Smooth muscle cell (in vitro differentiated cells): ENCODE measurements around the gene TOR2A. TPM values are rescaled to one million over a fixed set of nuclear protein-coding genes. Genes with fewer than 3 reads are reported as not detected.
A peak's percentile ranks its signal among the peaks of the same experiment; 100 is the strongest.

ENCODE experiments used
- DNase-seq: peaks from one replicate; lab custom pipeline; 2025; ENCODE audit not compliant: unreplicated experiment; lab: John Stamatoyannopoulos, UW
- H2AFZ ChIP-seq: fragments of 200-600 bp; sonication (generic); 2 replicates; pipeline ENCODE4 v1.6.0; 2016; ENCODE audit warnings: antibody characterized with exemption, low read depth, mild to moderate bottlenecking
- H3F3A ChIP-seq: fragments of 200-600 bp; sonication (generic); 2 replicates; pipeline ENCODE4 v1.6.0; 2017; ENCODE audit warnings: antibody characterized with exemption, low read depth
- H3K27ac ChIP-seq: fragments of 200-600 bp; sonication (generic); 2 replicates; pipeline ENCODE4 v1.5.1; 2016; ENCODE audit warnings: low read depth, mild to moderate bottlenecking
- H3K27me3 ChIP-seq: fragments of 200-600 bp; sonication (generic); 2 replicates; pipeline ENCODE4 v1.6.1; 2016; ENCODE audit warnings: low read depth, mild to moderate bottlenecking
- H3K36me3 ChIP-seq: fragments of 200-600 bp; sonication (generic); 2 replicates; pipeline ENCODE4 v1.5.1; 2016; ENCODE audit warnings: low read depth
- H3K4me1 ChIP-seq: fragments of 200-600 bp; sonication (generic); 2 replicates; pipeline ENCODE4 v1.5.1; 2016; ENCODE audit warnings: low read depth
- H3K4me2 ChIP-seq: fragments of 200-600 bp; sonication (generic); 2 replicates; pipeline ENCODE4 v1.6.0; 2016; ENCODE audit warnings: mild to moderate bottlenecking
- H3K4me3 ChIP-seq: fragments of 200-600 bp; sonication (generic); 2 replicates; pipeline ENCODE4 v1.5.1; 2016; ENCODE audit warnings: mild to moderate bottlenecking
- H3K79me2 ChIP-seq: fragments of 200-600 bp; sonication (generic); 2 replicates; pipeline ENCODE4 v1.6.0; 2016; ENCODE audit warnings: low read depth, mild to moderate bottlenecking
- H3K9ac ChIP-seq: fragments of 200-600 bp; sonication (generic); 2 replicates; pipeline ENCODE4 v1.6.0; 2016; ENCODE audit warnings: low read depth
- H3K9me3 ChIP-seq: fragments of 200-600 bp; sonication (generic); replicated peaks from 2 replicates; pipeline ENCODE4 v1.5.1; 2016; ENCODE audit warnings: low read depth
- H4K20me1 ChIP-seq: fragments of 200-600 bp; sonication (generic); 2 replicates; pipeline ENCODE4 v1.6.0; 2016; ENCODE audit warnings: low read depth
- CTCF ChIP-seq: fragments of 200-600 bp; sonication (generic); IDR thresholded peaks from 2 replicates; pipeline ENCODE4 v1.5.1; 2017; ENCODE audit warnings: borderline replicate concordance, mild to moderate bottlenecking, antibody characterized with exemption; ENCODE audit not compliant: insufficient read depth, poor library complexity, severe bottlenecking
- WGBS: methylation state at CpG from one replicate; pipeline ENCODE4 v1.1.7; 2016; ENCODE audit warnings: low lambda C conversion rate; 5-methylcytosine and 5-hydroxymethylcytosine counted together
- polyA plus RNA-seq: library from polyadenylated mRNA; unstranded; fragments of >200 nt; fragmentation: Nextera tagmentation; extraction: Ambion mirVana; gene quantifications from 2 replicates; pipeline ENCODE4 v1.2.1, GENCODE V29; 2016
- total RNA-seq: library from RNA; depleted of rRNA; stranded (reverse); fragments of >200 nt; gene quantifications from 2 replicates; pipeline ENCODE4 v1.2.3, GENCODE V29; 2014

TOR2A gene
- total and polyA plus RNA-seq, 2 experiments from 2014 or later: 7.3 to 12.3 TPM

DNA sequence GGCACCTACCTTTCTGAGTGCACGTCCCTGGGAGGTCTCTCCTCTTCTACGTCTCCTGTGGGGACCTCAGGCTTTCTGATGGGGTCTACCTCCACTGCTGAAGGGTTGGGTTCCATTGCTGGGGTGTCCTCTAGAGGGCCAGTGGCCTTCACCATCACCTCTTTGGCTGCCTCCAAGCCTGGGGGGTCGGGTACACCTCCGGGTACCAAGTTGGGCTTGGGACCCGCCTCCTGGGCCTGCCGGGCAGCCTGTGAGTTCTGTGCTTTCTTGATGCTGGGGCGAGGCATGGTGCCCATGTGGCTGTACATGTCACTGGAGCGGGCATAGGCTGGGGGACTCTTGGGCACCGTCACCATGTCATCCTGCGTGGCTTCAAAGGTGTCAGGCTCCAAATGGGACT, 38.9 kb upstream of the TOR2A start:
- no peaks in the 10 kb centered on the region for H3K27me3 ChIP-seq
- DNase-seq: no peak
- no peaks in the 10 kb centered on the region for H3K9me3 ChIP-seq
- H3K9ac ChIP-seq: no peak overlapping the region
- peaks cover 8% of the 10 kb centered on the region for H3K4me1 ChIP-seq
- TF ChIP-seq CTCF: no peak
- H2AFZ ChIP-seq: no peak overlapping the region
- no peaks in the 10 kb centered on the region for H3F3A ChIP-seq
- no peak overlapping the region for H3K4me2 ChIP-seq
- H3K79me2 ChIP-seq: no peaks in the 10 kb centered on the region
- no peak overlapping the region for H3K4me3 ChIP-seq
- H4K20me1 ChIP-seq: no peaks in the 10 kb centered on the region
- no peak overlapping the region for H3K27ac ChIP-seq
- no peaks in the 10 kb centered on the region for H3K36me3 ChIP-seq
- 95% methylated on average over 10 of the region's 10 CpGs for WGBS

GRCh38 chr9:127773272-127773671, 38.2 kb upstream of the TOR2A start:
- WGBS: 82% methylated on average over 3 of the region's 3 CpGs
- no peak overlapping the region for H3K4me2 ChIP-seq
- no peak overlapping the region for H3K4me3 ChIP-seq
- peaks cover 8% of the 10 kb centered on the region for H3K4me1 ChIP-seq
- no peaks in the 10 kb centered on the region for H3K79me2 ChIP-seq
- H3K27me3 ChIP-seq: no peaks in the 10 kb centered on the region
- TF ChIP-seq CTCF: no peak
- H4K20me1 ChIP-seq: no peaks in the 10 kb centered on the region
- no peak overlapping the region for H3K9ac ChIP-seq
- H3K27ac ChIP-seq: no peak overlapping the region
- H3K9me3 ChIP-seq: no peaks in the 10 kb centered on the region
- no peak for DNase-seq
- no peaks in the 10 kb centered on the region for H3K36me3 ChIP-seq
- H2AFZ ChIP-seq: no peak overlapping the region
- no peaks in the 10 kb centered on the region for H3F3A ChIP-seq

- no peaks in the 10 kb centered on the region for H4K20me1 ChIP-seq
- no peak for DNase-seq
- no peak for TF ChIP-seq CTCF
- H3K27ac ChIP-seq: no peak overlapping the region
- no peaks in the 10 kb centered on the region for H3K36me3 ChIP-seq
- no peak overlapping the region for H3K4me3 ChIP-seq
- H3K4me2 ChIP-seq: no peak overlapping the region
- H3K4me1 ChIP-seq: peaks cover 8% of the 10 kb centered on the region
- H3K9me3 ChIP-seq: no peaks in the 10 kb centered on the region
- H3F3A ChIP-seq: no peaks in the 10 kb centered on the region
- no peak overlapping the region for H3K9ac ChIP-seq
- no peaks in the 10 kb centered on the region for H3K27me3 ChIP-seq
- WGBS: 98% methylated on average over 5 of the region's 5 CpGs
- H3K79me2 ChIP-seq: no peaks in the 10 kb centered on the region
- H2AFZ ChIP-seq: no peak overlapping the region
These were observed 37.5 kb upstream of the TOR2A start for GRCh38 chr9:127772603-127773002.

GRCh38 chr9:127771570-127772189, 36.6 kb upstream of the TOR2A start:
- H3K79me2 ChIP-seq: no peaks in the 10 kb centered on the region
- H4K20me1 ChIP-seq: no peaks in the 10 kb centered on the region
- no peaks in the 10 kb centered on the region for H3K36me3 ChIP-seq
- H3K4me3 ChIP-seq: peak overlapping the region; percentile 55
- 8% methylated on average over 12 of the region's 19 CpGs for WGBS
- H3K27me3 ChIP-seq: no peaks in the 10 kb centered on the region
- no peak overlapping the region for H3K27ac ChIP-seq
- H3K4me2 ChIP-seq: peak overlapping the region; percentile 82
- H3K4me1 ChIP-seq: peaks cover 8% of the 10 kb centered on the region
- DNase-seq: no peak
- no peaks in the 10 kb centered on the region for H3K9me3 ChIP-seq
- H2AFZ ChIP-seq: peak overlapping the region; percentile 11
- no peaks in the 10 kb centered on the region for H3F3A ChIP-seq
- no peak for TF ChIP-seq CTCF
- H3K9ac ChIP-seq: no peak overlapping the region
